GM19467 (cell line): Measurements from ENCODE around the gene JAM2.
A peak's percentile ranks its signal among the peaks of the same experiment; 100 is the strongest.
"Not testable (repeated sequence)": the region's sequence is repeated elsewhere in the genome, so short reads cannot be mapped to it uniquely, and the experiment has no call there.

ENCODE experiments used
- ATAC-seq: cut with Tn5 transposase; IDR thresholded peaks from one replicate; pipeline ENCODE4 v1.9.1; 2021; ENCODE audit warnings: mild to moderate bottlenecking, moderate library complexity; ENCODE audit not compliant: unreplicated experiment

The JAM2 gene

DNA sequence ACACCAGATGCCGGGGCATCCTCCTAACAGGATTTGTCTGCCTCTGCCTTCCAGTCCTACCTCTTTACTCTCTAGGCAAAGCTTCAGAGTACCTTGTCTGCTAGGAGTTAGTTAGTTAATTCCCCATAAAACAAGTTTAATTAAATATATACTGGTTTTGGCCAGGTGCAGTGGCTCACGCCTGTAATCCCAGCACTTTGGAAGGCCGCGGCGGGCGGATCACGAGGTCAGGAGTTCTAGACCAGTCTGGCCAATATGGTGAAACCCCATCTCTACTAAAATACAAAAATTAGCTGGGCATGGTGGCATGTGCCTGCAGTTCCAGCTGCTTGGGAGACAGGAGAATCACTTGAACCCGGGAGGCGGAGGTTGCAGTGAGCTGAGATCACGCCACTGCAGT lies 75.0 kb downstream of the JAM2 start:
- not testable (repeated sequence) for ATAC-seq

DNA sequence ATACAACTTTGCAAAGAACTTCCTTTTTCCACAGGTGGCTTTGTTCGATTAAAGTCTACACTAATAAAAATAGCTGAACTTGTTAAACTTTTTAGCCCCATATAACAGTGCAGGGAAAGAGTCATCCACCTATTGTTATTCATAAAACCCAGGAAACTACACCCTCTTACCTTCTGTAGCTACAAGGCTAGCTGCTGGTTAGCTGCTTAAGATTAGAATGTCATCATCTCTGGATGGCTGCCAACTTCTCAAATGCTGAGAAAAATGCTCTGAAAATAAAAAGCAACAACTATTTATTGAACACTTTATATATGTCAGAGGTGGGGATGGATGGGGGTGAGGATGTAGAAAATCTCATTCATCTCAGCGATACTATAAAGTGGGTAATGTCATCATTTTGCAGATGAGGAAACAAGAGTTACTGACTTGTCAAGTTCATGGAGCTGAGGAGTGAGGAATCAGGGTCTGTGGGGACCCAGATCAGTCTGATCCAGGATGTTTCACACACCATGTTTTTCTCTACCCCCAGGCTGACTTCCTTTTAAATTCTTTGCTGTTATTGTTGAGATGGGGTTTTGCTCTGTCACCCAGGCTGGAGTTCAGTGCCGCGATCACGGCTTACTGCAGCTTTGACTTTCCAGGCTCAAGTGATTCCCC lies 78.6 kb downstream of the JAM2 start:
- ATAC-seq: no peak

DNA sequence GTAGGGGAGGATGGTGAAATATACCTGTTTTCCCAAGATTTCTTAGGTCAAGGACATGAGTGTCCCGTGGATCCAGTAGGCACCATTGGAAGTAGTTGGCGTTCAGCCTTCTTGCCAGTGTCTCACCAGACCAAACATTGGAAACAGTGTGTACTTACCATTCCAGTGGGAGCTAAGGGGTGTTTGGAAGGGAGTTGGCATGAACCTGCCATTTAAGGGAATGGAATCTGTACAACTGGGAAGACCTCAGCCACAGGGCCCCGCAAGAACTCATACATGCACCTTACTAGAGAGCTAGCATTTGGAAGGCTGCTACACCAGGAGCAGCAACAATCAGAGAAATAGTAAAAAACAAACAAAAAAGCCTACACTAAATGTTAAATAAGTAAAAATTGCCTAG lies 82.9 kb downstream of the JAM2 start:
- ATAC-seq: no peak

DNA sequence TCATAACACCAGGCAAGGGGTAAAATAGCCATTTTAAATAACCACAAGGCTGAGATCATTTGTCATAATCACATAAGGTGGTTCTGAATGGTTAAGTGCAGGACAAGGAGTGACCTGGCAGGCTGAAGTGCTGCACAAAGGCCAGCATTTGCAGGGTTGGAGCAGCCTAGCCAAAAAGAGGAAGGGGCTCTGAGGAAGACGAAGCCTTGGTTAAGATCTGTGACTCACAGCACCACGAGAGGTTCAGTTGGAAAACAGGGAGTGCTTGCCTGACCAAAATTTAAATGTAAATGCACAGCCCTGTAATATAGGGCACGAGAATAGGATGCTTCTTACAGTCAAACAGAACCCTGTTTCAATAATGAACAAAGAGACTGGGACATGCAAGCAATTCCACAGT lies 83.6 kb downstream of the JAM2 start:
- no peak for ATAC-seq

DNA sequence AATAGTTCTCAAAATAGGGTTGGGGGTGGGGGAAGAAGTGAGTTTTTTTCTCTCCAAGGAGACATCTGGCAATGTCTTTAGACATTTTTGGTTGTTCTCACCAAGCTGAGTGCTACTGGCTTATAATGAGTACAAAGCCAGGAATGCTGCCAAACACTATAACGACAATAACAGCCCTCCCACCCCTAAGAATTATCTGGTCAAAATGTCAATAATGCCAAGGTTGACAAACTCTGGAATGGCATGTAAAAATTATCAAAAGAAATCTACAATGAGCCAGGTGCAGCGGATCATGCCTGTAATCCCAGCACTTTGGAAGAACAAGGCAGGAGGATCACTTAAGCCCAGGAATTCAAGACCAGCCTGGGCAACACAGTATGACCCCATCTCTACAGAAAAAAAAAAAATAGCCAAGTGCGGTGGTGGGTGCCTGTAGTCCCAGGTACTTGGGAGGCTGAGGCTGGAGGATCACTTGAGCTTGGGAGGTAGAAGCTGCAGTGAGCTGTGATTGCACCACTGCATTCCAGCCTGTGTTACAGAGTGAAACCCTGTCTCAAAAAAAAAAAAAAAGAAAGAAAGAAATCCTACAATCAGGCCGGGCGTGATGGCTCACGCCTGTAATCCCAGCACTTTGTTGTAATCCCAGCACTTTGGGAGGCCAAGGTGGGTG lies 93.2 kb downstream of the JAM2 start:
- no peak for ATAC-seq

DNA sequence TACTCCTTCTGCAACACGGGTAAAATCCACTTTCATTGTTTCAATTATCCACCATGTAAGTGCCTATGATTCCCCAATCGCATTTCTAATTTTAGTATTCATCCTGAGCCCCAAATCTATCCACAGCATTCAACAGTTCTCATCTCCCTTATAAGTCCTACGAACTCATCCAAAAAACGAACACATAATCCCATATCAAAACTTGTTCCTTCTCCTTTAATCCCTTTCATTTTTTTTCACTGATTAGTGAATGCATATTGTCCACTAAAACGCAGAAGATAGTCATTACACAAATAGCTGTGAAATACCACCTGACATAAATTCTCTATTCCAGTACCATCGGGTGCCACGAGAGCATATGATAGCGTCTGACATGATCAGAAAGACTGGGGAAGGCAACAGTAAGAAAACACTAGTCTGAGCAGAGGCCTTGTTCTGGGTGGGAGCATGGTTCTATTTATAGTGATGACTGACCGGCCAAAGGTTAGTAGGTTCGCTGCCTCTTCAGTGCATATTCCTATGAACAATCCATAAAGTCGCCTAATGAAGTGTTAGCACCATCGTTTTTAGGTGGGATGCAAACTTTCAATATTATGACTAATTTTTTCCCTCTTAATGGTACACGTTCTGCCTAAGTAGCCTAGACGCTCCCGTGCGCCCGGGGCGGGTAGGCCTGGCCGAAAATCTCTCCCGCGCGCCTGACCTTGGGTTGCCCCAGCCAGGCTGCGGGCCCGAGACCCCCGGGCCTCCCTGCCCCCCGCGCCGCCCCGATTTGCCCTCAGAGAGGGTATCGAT lies 95.0 kb downstream of the JAM2 start:
- ATAC-seq: peak; percentile 7

DNA sequence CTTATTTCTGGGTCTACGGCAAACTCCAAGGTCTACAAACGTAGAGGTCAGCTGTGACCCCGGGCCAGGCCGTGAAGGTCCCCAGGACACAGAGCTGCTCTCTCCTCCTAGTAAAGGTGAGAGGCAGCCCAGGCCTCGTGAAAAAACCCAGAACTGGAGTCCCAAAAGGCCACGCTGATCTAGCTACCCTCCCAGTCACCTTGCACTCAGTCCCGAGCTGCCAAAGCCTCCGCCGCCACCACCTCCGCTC lies 95.5 kb downstream of the JAM2 start:
- ATAC-seq: no peak

DNA sequence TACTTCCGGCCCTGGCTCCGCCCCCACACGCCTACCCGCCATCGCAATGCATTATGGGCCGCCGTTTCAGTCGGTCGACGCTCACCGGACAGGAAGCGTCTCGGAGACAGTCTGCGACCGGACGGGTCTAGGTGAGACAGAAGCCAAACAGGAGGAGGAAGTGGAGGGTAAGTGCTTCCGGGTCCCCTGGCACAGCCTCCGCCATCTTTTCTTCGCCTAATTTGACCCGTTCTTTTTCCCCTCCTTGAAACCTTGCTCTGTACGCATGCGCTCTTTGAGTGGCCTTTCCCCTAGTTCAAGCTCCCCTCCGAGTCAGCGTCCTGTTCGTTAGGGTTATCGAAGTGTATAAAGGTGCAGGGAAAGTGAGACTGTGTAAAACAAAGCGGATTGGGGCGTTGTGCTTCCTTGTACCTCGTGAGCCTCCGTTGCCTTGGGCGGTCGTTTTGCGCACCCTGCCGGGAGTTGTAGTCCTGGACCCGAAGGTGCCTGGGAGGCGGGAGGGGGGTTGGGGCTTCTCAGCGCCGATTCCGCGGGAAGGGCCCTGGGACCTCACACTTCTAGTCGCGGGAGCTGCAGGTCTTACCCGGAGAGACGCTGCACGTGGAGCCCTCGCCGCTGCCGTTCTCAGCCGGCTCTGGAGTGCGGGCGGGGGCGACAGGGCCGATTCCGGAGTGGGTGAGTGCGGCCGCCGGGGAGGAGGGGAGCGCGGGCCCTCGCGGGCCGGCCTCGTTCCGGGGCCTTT lies 96.0 kb downstream of the JAM2 start, which contains the start of the genes ATP5PF and GABPA:
Gene ATP5PF (minus strand): TSS at position 1 of the 742 bp plus-strand sequence. CDS start 5,110 bp downstream, outside the sequence.
Gene GABPA (plus strand): TSS at position 69 of the 742 bp plus-strand sequence. CDS start 6,627 bp downstream, outside the sequence.
- peak; percentile 89 for ATAC-seq

DNA sequence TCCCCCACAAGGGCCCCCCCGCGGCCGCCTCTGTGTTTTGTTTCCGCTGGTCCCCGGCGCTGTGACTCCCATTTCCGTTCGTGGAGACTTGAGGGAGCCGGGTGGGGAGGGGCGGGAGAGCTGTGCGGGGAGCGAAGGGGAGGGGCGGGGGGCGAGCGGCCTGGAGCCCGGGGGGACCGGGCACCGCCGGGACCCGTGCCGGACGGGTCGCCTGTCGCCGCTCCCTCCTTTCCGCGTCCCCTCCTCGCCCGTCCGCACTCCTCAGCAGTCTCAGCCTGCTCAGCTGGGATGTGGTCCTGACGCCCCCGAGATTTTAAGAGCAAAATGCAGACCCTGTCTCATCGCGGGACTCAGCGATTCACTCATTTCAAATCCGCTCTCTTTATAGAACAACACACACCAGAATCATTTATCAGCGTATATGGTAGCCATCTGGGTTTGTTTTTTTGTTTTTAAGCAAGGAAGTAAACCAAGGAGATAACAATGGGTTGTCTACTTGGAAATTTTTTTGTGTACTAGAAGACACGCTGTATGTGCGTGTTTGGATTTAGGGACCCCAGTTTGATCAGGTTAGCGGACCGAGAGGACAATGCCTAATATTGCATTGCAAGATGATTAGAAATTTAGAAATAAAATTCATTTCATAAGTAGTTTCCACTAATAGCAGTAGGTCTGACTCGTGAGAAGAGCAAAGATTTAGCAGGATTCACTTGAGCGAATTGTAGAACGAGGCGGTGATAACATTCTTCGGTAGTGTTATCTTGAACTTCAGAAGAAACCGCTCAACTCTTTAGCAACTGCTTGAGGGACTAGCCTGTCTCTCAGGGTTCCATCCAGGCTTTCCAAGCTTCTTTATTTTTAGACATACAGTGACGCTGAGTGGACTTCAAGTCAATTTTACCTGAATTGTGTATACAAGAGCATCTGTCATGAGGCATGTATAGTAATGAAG lies 96.9 kb downstream of the JAM2 start:
- ATAC-seq: peak; percentile 3

DNA sequence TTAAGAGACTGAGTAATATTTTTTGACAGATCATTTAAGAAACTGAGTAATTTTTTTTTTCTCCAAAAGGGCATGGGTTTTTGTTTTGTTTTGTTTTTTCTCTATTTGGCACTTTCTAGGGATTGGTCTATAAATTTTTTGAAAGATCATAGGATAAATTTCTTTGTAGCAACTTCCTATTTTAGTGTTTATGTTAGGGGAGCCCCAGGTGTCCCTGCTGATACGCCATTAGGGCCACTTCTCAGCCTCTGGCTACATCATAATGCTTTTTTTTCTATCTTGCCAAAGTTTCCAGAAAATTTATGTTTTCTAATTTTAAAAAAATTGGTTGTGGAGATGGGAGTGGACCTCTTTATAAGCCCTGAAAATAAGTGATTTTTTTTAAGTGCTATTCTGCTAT lies 98.4 kb downstream of the JAM2 start:
- no peak for ATAC-seq

DNA sequence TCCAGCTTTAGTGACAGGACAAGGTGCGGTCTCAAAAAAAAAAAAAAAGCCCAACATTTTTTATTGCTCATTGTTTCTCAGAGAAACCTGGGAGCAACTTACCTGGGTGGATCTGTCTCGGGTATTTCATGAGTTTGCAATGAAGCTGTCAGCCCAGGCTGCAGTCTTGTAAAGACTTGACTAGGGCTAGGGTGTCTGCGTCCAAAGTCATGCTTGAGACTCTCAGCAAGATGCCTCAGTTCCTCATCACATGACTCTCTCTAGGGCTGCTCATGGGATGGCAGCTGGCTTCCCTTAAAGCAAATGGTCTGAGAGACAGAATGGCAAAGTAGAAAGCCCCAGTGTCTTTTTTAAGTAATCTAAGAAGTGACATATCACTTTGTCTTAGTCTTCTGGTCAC lies 103.8 kb downstream of the JAM2 start:
- ATAC-seq: no peak

DNA sequence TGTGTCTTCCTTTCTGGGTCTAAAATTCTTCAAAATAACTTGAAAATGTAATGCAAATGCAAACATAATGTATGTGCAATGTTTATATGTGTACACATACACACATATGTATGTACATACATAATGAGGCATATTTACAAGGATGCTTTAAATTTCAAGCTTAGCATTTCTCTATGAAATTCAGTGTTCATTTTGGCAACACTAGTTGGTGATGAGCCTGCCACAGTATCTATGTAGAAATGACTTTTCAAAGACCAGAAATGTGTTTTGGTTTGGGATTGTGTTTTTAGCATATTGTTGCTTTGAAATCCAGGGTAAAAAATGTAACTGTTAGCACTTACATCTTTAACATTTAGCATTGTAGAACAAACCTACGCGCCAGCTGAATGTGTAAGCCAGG lies 105.8 kb downstream of the JAM2 start:
- no peak for ATAC-seq

DNA sequence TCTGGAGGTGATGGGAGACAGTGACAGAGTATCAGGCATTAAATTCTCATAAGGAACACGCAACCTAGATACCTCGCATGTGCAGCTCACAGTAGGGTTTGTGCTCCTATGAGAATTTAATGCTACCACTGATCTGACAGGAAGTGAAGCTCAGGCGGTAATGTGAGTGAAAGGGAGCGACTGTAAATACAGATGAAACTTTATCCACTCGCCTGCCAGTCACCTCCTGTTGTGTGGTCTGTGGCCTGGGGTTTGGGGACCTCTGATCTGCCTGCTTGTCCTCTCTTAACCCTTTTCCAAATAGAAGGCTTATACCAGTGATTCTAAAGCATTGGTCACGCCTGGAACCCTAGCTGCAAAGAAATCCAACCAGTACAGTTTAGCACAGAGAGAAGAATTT lies 111.0 kb downstream of the JAM2 start:
- ATAC-seq: no peak

DNA sequence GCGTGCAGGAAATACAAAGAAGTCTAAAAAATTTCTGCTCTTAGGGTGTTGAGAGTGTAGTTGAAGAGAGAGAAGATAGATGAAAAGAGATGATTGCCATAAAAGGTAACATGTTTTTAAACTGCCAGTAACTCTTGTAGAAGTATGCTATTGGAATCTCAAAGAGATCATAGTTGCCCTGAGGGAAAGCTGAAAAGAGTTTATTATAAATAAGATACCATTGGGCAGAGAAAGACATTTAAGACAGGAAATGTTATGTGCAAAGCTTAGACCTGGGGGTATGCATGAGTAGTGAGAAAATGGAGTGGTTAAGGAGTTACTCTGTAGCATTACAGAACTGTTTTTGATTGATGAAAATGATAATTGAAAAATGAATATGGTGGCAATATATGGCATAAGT lies 113.4 kb downstream of the JAM2 start:
- no peak for ATAC-seq

DNA sequence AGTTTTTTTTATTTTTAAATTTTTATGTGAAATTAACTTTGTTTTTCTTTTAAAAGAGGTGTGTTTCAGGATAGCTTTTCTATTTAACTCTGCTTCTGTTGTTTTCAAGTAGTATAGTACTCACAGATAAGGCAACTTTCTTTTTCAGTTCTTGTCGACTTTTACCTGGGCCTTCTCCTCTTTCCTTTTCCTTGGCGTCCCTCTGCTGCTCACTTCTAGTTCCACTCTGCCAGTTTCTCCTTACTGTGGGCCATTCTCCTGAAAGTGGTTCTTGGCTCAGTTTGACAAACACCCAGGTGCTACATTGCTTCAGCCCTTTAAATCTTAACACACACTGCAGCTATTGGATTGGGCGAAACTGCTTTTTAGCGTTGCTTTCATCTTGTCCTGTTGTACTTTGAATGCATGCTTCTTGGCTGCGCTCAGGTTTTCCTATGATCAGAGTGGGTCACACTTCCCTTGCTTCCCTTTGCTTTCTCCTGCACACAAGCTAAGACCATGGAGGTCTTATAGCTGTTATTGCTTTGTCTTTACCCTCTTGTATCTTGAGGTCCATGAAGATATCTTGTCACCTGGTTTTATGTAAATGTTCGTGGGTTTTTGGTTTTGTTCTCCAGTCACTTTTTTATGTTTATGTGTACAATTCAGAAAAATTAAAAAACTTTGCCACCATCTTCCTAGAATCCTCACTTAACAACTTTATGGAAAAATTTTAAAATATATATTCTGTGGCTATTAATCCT lies 117.3 kb downstream of the JAM2 start:
- no peak for ATAC-seq

DNA sequence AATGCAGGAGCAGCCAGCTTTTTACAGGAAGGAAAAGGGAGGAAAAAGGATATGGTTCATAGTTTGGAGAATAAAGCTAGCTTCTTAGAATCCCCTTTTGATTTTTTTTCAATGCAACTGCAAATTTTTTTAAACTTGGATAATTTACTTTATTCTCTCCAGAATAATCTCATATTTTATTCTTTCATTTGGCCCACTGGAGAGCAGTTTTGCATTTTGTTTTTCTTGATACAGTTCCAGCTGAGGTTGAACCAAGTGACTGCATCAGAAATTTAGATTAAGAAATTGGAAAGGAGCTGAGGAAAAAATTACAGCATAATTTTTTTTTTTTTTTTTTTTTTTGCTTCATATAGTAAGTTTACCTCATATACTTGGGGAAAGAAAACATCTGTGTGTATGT lies 118.5 kb downstream of the JAM2 start:
- no peak for ATAC-seq

DNA sequence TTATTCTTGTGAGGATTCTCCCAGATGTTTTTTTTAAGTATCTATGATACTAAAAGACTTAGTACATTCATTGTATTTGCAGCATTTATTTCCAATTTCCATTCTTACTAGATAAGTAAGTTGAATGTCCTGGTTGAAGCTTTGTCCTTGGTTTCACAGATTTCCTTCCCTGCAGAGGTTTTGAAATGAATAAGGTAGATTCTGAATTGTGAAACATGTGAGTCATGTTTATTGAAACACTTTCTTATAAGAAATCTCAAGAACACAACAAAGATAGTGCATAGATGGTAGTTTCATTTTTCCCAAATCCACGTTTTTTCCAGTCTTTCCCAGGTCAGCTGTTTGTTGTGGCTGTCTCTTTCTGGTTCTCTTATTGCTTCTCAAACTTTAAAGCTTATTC lies 120.5 kb downstream of the JAM2 start:
- no peak for ATAC-seq

DNA sequence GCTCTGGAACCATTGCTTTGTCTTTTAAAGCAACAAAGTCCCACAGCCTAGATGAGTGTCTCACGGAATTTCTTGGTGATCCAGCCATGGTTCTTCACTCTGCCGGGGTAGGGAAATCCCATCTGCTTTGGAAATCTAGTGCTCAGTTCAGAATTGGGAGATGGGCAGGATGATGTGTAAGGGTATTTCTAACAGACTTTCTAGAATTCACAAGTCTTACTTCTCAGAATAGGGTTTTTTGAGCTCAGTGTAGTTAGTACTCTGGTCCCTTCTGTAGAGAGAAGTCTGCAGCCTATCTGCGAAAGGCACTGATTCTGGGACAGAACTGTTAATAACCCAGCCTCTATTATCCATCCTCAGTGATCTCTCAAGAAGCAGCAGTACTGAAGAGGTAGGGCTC lies 121.0 kb downstream of the JAM2 start:
- no peak for ATAC-seq

DNA sequence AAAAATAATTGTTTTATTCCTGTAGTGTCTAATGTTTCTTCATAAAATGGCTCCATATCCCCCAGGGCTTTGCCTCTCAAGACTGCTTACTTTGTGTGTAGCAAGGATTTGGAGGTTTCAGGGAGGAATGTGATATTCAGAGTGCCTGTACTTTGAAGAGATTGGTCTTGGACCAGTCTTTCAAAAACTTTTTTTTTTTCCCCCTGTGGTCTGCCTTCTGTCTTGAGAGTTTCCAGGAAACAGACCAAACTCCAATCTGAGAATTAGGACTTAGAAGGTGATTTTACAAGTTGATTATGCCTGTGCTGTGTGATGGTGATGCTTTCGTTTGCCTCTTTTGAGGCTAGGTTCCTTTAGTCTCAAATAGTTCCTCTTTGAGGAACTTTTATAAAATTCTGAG lies 121.6 kb downstream of the JAM2 start:
- no peak for ATAC-seq

DNA sequence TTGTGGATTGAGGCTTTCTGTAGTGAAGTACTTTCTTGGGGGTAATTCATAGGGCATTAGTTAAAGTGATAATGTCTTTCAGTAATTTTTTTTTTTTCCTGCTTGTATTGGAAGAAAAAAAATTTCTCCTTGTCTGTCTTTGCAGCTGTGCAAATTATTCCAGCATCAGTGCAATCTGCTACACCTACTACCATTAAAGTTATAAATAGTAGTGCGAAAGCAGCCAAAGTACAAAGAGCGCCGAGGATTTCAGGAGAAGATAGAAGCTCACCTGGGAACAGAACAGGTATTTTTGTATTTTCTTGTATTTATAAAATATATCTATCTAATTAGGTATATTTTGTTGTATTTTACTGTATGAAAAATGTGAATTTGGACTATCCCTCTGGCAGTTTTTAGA lies 125.0 kb downstream of the JAM2 start:
- ATAC-seq: no peak
